Stimulated activated CD8-positive, alpha-beta memory T cell treated with anti-CD3 and anti-CD28 coated beads, Interleukin-4, amount 100 ng/mL, for 4 hours (primary cell): ENCODE data around the gene NOTCH1.
"Not testable (repeated sequence)": the region's sequence is repeated elsewhere in the genome, so short reads cannot be mapped to it uniquely, and the experiment has no call there.

ENCODE experiments used
- DNase-seq, 2 donors: peaks; one replicate each; pipeline ENCODE4 v3.0.0-alpha.2; 2020; ENCODE audit warnings: low read depth in 2 of 2, low spot score in 1 of 2

Gene NOTCH1

DNA sequence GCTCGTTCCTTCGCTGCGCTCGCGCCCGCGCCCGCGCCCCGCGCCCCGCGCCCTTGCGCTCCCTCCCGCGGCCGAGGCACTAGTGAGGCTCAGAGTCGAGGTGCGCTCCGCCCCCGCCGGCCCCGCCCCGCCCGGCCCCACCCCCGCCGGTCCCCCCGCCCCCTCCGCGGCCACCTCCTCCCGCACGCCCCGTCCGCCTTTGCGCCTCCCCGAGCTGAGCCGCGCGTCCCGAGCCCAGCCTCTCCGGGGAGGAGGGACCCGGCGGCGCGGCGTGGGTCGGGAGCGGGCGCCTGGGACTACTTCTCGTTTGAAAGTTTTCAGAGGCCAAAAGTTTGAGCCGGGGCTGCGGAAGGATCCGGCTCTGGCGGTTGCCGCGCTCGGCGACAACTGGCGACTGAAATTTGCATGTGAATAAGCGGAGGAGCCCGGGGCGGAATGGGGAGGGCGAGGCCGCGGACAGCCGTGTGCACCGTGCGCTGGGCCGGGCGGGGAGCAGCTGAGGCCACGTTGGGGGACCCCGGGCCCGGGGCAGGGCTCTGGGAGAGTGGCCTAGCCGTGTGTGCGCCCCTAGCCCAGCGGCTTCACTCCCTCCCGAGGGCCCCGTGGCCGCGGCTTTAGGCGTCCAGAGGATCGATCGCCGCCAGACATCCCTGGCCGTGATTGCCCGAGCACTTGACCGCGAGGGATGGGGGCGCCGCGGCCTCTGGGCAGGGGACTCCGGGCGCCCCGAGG lies at the start of gene NOTCH1:
NOTCH1 (minus strand) TSS at position 84 of the 732 bp plus-strand sequence. CDS start 262 bp downstream, outside the sequence.
- DNase-seq, result peak; percentile 66 to 75

DNA sequence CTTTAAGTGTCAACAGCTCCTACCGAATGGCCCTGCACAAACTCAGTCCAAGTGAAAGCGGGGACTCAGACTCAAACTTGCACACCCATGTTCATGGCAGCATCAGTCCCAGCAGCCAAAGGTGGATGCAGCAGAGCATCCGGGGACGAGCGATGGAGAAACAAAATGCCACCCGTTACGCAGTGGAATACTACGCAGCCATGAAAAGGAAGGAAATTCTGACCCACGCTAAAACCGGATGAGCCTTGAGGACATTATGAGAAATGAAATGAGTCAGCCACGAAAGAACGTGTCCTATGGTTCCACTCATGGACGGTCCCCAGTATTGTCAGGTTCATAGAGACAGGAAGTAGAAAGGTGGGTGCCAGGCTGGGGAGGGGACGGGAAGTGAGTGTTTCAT lies 48.6 kb upstream of the NOTCH1 start:
- DNase-seq, result no peak

DNA sequence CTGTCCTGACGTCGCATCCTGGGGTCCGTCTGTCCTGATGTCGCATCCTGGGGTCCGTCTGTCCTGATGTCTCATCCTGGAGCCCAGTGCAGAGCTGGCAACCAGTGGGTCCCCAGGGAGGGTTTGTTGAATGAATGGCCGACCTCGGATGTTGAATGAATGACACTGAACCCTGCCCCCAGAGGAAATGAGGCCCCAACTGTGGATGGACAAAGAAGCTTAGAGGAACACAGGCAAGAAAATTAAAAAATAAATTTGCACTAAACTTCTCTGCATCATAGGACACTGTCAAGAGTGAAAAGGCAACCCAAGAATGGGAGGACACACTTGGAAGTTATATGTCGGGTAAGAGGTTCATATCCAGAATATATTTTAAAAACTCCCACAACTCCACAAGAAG lies 47.7 kb upstream of the NOTCH1 start:
- no peak for DNase-seq

DNA sequence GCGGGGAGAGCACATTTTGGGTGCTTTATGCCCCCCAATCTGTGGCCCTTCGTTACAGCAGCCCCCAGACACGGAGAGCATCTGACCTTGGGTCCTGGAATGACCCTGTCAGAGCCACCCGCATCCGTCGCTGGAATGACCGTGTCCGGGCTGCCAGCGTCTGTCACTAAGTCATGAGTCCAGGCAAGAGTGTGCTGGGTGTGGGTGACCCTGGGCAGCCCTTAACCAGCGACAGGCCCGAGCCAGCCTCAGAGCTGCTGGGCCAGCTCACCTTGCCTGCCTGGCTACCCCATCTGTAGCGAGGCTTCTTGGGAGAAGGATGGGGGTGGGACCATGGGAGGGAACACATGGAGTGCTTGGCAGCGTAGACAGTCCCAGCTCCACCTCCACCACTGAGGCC lies 46.8 kb upstream of the NOTCH1 start:
- DNase-seq, result no peak

DNA sequence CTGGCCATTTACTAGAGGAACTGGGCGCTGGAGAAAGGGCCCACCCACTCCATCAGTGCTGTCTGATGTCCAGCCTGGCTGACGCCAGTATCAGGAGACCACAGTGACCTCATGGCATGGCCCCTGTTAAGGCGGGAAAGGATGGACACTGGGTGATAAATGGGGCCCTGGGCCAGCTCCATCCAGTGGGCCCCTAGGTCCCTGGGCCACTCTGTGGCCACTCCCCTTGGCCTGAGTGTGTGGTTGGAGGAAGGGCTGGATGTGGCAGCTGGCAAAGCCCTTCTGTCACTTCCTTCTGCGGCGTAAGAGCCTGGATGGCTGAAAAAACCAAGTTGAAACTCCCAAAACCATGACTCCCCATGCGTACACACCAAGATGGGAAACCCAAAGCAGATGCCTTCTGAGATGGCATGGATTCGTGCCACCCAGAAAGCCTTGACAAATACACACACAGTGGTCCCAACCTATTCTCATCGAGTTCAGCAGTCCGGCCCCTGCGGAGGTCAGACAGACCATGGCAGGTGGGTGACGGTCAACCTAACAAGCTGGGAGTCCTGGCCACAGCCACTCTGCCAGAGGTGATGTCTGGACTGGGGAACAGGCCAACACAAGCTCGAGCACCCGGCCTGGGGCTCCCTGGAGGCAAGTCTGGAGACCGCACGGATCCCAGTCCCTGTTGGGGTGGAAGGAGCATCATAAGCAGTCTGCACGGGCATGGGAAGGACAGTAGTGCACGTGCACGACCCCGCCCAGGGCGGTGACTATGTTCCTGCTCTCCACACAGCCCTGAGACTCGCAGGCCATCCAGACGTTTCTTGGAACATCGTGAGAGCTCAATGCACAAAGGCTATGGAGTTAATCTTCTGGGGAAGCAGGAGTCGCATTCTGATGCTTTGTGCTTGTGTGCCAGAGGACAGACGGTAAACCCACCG lies 45.2 kb upstream of the NOTCH1 start:
- DNase-seq, result no peak

DNA sequence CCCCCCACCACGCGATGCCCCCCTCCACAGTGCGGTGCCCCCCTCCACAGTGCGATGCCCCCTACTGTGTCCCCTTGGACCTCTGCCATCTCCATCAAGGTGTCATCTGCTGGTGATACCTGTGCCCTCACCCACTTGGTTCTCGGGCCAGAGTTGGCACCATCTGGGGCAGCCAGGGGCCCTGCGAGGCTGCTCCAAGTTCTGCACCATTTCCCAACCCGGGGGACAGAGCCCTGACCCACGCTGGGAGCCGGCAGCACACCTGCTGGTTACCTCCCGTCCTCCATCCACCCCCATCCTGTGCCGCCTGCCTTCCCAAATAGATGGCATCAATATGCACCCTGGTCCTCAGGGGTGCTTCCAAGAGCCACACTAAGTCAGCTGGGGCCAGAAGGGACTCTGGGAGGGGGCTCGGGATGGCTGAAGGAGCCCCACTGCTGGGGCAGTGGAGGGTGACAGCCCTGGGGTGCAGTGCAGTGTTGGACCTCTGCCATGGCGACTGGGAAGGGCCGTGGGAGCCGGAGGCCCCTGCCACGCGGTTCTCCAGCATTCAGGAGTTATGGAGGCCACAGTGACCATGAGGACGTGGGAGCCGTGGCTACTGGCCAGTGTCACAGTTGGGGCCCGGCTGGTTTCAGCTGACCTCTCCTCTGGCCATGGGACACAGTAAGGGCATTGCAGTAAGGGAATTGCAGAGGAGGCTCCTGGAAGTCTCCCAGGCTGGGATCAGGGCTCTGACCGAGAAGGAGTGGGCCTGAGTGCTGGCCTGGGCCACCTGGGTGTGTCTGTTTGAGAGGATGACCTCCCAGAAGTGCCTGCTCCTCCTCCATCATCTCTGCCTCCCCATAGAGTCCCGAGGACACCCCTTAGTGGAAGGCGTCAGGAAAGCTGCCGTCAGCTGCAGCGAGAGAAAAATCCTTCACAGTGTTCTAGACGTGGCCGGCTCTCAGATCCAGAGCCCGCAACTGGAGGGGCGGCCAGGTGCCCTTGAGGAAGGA lies 44.2 kb upstream of the NOTCH1 start:
- no peak for DNase-seq

DNA sequence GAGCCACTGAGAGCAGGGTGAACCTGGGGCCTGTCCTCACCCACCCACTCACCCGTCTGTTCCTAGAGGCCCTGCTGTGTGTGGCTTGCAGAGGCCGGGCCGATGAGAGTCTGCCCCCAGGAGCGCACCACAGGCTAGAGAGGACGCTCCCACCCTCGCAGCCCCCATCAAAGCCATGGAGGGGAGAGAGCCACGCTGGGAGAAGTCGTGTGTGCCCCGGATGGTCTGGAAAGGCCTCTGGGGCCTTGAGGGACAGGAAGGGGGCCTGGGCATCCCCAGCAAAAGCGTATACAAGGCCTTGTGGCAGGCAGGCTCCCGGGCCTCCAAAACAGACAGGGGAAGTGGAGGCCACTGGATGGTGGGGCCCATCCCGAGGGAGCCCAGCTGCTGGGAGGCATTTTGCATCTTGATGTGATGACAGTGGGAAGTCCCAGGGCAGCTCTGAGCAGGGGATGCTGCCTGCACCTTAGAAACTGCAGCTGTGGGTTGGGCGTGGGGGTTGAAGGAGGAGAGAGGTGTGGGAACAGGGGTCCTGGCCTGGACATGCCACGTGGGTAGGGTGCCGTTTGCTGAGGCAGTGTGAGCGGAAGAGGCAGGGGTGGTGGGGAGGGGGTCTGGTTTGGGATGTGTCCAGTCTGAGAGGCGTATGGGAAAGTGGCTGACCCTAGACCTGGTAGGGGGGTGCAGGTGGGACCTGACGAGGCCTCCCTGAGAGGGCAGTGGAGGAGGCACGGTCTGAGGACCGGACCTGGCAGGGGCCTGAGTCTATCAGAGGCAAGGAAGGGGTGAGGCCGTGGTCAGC lies 43.0 kb upstream of the NOTCH1 start:
- no peak for DNase-seq

DNA sequence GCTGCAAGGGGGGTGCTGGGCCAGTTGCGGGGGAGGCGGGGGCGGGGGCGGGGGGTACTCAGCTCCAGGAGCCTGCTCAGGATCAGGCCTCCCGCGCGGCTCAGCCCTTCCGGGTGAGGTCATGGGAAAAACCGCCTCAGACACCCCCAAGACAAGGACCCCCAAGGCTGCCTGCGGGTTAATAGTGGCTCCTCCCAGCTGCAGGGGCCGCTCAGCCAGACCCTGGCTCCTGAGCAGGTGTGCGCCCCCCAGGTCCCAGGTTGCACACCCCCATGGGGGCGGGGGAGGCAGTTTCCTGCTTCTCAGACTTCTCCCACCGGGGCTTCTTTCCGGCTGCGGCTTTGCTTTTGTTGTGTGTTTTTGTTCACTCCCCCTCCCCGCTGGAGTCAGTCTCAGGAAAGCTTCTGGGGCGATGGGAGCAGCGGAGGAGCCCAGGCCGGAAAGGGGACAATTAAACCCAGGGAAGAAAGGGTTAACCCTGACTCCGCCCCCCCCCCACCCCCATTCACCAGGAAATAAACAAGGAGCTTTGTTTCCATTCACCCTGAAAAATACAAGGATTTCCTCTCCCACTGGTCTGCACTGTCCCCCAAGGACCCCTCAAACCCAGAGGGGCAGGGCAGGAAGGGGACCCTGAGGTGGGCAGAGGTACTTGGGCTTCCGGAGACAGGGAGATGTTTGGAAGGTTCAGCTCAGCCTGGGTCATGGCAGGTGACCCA lies 42.3 kb upstream of the NOTCH1 start:
- no peak for DNase-seq

DNA sequence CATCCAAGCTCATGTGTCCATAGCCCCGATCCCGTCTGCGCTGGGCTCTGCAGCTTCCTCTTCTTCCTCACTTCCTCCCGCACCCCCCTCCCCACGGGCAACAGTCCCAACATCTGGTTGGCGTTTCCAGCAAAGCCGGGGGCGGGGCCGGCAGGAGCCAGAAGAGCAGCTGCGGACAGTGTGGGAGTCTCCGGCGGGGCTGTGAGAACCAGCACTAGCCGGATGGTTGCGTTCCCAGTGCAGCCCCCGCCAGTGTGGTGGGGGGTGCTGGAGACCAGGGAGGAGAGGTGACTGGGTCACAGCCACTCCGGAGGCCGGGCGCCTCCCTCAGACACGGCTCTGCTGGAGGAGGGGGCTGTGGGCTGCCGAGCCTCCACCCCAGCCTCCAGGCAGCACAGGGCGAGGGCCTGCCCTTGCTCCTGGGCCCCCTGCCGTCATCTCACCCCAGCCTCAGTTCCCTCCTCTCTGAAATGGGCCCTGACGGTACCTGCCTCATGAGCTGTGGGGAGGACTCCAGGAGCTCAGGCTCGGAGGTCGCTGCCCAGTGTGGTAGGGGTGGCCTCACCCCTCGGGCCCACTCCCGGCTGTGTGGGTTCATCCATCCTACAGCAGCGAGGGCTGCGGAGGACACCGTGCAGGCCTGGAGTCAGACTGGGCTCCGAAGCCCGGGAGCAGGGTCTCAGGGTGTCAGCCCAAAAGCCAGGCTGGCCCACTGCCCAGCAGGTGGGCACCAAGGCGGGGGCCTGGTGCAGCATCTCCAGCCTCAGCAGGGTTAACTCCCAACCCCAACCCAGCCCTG lies 41.5 kb upstream of the NOTCH1 start:
- no peak for DNase-seq

DNA sequence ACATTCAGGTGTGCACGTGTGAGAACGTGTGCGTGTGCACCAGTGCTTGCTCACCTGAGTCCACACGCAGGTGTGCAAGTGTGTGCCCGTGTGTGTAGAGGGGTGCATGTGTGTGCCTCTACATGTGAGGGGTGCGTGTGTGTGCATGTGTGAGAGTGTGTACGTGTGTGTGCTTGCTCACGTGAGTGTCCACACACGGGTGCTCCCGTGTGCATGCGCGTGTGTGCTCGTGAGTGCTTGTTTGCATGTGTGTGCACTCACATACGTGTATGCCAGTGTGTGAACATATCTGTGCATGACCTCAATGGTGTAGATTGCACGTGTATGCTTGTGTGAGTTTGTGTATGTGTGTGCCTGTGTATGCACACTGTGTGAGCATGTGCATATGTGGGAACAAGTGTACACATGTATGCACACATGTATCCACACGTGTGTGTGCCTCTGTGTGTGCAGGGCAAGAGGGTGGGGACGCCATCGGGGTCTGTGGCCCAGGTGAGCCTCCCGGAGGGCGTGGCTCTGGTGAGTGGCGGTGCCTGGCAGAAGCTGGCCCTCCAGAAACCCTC lies 40.6 kb upstream of the NOTCH1 start:
- no peak for DNase-seq

DNA sequence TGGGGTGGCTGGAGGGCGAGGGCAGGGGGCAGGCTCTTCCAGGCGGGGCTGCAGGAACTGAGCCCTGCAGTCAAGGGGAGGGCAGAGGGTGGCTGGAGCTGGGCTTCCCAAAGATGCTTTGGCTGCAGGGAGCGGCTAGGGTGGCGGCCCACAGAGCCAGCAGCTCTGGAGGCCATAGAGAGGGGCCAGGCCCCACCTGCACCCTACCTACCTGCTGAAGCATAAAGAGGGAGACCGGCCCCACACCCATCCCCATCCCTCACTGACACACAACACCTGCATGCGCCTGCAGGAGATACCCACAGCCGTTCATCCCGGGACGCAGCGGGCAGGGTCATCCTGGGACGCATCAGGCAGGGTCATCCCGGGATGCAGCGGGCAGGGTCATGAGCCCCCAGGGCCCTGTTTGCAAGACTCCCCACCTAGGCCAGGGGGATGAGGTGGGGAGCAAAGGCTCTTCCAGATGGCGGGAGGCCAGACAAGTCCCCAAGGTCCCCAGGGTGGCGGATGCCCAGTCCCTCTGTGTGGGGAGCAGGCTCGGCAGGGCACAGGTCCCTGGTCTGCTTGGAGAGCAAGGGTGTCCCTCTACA lies 39.8 kb upstream of the NOTCH1 start:
- DNase-seq, result no peak

DNA sequence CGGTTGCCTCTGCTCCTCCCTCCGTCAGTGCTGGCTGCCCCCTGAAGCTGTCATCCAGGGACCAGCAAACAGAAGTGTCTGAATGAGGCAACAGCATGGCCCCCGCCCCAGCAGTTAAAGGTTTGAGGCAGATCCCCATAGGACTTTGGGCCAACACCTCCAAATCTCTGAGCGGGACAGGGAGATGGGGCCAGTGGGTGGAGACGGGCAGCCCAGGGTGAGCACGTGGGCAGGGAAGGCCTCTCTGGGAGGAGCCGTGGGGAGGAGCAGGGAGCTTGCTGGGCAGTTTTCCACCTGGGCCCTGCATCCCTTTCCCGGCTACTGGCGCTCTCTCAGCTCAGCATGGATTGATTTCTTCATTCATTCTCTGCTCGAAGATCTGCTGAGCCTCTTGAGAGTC lies 39.1 kb upstream of the NOTCH1 start:
- no peak for DNase-seq

DNA sequence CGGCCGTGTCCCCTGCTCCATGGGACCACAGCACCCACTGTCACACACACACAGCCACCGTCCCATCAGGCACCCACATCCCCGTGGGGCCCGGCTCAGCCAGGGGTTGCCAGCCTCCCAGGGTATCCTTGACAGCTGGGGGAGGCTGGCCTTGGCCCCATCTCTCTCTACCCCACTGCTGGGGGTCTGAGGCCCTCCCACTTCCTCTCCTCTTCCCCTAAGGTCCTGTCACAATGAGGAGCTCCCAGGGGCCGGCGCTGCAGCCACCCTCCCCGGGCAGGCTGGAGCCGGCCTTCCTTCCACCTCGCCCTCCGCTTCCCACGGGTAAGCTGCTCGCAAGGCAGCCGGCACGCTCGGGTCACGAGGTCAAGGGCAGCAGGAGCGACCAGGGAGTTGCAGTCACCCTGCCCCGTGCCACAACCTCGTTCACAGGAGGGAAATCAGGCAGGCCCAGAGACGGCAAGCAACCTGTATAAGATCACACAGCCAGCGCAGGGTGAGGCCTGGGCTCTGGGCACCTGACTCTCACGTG lies 38.6 kb upstream of the NOTCH1 start:
- no peak for DNase-seq

DNA sequence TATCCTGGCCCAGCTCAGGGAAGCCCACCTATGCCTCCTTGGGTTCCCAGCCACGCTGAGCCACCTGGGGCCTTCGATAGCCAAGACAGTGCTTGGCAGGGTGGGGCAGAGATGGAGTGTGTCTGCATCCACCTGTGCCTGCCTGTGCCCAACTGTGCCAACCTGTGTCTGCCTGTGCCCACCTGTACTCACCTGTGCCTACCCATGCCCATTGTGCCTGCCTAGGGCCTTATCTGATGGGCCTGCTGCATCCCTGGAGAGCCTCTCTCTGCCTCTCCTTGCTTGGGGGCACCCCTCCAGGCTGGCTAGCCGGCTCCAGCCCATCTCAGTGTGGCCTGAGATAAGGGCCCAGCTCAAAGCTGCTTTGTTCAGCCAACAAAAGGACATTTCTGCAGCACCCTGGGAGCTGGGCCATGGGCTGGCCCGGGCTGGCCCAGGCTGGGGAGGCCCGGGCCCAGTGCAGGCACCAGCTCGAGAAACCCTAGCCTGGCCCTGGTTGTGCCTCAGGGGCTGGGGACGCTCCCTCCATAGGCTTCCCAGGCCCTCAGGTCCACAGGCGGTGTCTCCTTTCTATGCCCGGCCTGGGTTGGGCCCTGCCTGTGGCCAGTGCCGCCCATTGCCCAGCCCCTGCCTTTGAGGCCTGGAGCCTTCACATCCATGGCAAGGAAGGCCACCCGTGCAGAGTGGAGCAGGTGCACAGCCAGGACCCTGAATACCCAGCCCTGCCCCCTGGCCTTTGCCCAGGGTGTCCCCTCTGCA lies 37.3 kb upstream of the NOTCH1 start:
- no peak for DNase-seq

DNA sequence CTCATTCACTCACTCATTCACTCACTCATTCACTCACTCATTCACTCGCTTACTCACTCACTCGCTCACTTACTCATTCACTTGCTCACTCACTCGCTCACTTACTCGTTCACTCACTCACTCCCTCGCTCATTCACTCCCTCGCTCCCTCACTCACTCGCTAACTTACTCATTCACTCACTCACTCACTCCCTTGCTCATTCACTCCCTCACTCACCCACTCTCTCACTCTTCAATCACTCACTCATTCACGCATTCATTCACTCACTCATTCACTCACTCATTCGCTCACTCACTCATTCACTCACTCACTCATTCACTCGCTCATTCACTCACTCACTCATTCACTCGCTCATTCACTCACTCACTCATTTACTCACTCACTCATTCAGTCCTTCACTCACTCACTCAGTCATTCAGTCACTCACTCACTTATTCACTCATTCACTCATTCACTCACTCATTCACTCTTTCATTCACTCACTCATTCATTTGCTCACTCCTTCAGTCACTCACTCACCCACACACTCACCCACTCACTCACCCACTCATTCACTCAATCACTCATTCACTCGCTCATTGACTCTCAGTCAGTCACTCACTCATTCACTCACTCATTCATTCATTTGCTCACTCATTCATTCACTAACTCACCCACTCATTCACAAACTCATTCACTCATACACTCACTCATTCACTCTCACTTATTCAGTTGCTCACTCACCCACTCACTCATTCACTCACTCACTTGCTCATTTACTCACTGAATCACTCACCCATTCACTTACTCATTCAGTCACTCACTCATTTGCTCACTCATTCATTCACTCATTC lies 36.0 kb upstream of the NOTCH1 start:
- no peak for DNase-seq

DNA sequence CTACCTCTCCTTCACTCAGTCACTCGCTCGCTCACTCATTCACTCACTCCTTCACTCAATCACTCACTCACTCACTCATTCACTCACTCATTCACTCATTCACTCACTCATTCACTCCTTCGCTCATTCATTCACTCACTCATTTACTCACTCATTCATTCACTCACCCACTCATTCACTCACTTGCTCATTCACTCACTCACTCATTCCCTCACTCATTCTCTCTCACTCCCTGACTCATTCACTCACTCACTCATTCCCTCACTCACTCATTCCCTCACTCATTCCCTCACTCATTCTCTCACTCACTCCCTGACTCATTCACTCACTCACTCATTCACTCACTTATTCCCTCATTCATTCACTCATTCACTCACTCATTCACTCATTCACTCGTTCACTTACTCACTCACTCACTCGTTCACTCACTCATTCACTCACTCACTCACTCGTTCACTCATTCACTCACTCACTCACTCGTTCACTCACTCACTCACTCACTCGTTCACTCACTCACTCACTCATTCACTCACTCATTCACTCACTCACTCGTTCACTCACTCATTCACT lies 33.9 kb upstream of the NOTCH1 start:
- not testable (repeated sequence) for DNase-seq
